GM18870 (cell line): ENCODE measurements around the gene SIRT6.
"Not testable (repeated sequence)": the region's sequence is repeated elsewhere in the genome, so short reads cannot be mapped to it uniquely, and the experiment has no call there.

Source experiments
- ATAC-seq: cut with Tn5 transposase; IDR thresholded peaks from one replicate; pipeline ENCODE4 v1.9.1; 2021; ENCODE audit warnings: moderate library complexity; ENCODE audit not compliant: unreplicated experiment

SIRT6 gene

DNA sequence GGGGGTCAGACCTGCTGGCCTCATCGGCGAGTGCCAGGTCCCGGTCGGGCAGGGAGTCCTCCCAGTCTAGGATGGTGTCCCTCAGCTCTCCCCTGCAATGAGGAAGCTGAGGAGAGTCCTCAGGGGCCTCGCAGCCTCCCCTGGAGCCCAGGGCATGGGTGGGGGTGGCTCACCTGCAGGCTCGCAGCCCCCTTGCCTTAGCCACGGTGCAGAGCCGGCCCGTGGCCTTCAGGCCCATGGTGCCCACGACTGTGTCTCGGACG lies 6.8 kb downstream of the SIRT6 start:
- no peak for ATAC-seq

DNA sequence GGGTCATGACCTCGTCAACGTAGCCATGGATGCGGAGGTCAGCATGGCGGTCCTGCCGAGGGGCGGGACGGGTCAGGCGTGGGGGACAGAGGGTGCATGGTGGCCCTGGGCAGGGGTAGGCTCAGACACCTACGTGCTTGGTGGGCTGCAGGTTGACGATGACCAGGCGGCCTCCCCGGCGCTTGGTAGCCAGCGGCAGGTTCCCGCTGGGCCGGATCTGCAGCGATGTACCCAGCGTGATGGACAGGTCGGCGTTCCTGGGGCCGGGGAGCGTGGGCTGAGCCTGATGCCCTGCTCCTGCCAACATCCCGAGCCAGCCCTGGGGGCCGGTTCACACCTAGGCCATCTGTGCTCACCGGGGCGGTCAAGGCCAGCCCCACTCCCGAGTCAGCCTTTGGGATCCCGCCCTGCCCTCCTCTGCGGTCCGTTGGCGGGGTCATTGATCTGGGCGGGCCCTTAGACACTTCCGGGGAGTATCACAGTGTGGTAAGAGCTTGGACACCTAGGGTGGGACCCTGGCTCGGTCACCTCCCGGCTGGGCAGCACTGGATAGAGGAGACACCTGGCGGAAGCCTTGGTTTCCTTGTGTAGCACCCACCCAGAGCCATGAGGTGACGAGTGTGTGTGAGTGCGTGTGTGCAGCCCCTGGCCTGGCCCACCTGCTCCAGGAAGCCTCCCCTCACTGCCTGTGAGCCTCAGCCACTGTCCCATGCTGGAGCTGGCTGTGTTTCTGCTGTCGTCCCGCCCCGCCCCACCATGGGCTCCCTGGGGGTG lies 7.3 kb downstream of the SIRT6 start:
- ATAC-seq: no peak

DNA sequence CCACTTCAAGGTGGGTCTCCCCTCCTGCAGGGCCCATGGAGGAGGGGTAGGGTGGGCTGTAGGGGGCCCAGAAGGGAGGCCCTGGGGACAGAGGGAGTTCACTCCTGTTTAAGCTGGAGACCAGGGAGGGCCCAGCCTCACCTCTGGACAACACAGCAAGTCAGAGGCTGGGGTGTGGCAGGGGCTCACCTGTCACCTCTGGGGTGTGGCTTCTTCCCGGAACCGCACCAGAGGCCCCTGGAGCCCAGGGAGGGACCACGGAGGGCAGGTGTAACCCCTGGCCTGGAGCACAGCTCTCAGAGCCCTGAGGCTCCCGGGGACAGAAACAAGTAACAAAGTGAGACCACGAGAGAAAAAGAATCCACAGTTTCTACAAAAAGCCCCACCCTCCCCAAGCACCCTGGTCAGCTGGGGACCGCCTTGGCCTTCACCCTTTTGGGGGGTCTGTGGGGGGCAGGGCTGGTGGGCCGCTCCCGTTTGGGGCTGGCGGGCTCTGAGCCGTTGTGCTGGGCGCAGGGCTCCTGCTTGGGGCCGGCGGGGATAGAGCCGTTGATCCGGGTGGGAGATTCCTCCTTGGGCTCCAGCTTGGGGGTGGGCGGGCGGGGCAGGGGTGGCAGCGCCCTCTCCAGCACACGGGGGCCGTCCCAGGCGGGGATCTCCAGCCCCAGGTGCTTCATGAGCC lies 8.0 kb downstream of the SIRT6 start:
- ATAC-seq: no peak

DNA sequence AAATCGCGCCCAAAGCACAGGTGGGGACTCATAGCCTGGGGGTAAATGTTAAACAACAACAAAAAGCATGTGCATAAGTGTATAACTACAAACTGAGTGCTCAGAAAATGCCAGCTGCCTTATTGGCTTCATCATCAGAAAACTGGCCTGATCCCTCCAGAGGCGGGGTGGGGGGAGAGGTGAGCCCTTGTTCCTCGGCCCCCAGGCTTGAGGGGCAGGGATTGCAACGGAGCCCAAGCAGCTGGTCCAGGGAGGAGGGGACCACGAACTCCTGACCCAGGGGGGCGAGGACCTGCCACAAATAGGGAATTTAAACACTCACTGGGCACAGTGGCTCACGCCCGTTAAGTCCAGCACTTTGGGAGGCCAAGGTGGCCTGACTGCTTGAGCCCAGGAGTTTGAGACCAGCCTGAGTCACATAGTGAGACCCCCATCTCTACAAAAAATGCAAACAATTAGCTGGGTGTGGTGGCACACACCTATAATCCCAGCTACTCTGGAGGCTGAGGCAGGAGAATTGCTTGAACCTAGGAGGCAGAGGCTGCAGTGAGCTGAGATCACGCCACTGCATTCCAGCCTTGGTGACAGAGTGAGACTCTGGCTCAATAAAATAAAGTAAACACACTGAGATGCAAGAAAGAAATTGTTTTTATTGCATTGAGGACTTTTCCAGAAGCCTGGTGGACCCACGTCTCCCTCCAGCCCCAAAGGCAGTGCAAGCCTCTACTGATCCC lies 8.7 kb downstream of the SIRT6 start:
- no peak for ATAC-seq

DNA sequence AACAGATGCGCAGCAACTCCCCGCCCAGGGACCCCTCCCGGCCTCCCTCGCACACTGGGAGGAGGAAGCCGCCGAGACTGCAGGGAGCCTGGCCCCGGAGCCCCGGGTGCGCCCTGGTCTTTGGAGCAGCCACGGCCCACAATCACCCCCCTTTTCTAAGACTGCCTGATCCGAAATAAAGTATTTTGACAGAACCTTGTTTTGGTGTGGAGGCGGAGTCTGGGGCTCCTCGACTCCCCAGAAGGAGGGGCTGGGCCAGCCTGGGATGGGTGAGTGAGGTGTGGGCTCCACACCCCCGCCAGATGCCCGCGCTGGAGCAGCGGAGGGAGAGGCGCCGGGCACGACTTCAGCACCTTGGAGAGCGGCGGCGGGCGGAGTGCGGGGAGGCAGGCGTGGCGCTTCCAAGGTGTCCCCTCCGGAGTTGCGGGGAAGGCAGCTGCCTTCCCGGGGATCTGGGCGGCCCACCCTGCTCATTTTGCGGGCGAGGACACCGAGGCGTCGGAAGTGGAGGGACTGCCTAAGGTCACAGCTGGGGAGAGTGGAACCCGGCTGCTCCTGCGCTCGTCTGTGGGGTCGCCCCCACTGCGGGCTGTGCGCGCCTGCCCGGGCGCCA lies 9.4 kb downstream of the SIRT6 start:
- no peak for ATAC-seq

DNA sequence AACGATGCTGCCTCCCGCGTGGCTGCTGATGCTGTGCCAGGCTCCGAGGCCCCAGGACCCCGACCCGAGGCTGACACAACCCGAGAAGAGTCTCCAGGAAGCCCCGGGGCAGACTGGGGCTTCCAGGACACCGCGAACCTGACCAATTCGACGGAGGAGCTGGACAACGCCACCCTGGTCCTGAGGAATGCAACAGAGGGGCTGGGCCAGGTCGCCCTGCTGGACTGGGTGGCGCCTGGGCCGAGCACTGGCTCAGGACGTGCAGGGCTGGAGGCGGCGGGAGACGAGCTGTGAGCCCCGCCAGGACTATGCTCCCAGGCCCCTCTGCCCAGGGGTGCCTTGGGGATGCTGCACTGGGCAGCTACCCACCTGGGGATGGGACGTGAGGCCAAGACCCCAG lies 10.7 kb downstream of the SIRT6 start:
- no peak for ATAC-seq

DNA sequence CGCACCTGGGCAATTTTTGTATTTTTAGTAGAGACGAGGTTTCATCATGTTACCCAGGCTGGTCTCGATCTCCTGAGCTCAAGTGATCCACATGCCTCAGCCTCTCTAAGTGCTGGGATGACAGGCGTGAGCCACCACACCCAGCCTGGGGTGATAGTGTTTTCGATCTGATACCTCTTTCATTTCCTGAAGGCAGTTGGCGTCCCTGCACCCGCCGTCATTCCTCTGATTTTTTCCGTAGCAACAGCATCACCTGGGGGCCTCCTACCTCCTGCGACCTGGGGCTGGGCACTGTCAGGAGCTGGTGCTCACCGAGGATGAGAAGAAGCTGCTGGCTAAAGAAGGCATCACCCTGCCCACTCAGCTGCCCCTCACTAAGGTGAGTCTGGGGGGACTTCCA lies 18.1 kb downstream of the SIRT6 start:
- ATAC-seq: no peak

DNA sequence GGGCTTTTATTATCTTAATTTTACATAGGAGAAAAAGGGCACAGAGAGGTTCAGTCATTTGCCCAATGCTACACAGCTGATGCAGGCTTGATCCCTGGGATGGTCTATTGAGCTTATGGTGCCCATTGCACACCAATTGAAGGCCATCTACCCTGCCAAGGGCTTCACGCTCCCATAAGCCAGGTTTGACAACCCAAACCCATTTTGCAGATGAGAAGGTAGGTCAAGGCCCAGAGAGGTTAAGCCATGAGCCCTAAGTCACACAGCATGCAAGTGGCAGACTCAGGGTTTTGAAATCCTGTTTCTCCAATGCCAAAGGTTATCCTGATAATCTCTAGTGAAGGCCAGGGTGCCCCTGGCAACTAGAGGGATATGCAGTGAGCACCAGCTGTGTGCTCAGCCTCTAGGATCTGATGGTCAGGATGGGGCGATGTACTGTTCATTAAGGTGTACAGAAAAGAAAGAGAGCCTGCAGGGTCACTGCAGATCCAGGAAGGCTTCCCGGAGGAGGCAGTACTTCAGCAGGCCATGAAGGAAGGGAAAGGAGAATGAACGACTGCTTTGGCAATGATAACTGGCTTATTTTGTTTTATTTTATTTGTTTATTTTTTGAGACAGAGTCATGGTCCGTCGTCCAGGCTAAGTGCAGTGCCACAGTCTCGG lies 20.8 kb downstream of the SIRT6 start:
- no peak for ATAC-seq

DNA sequence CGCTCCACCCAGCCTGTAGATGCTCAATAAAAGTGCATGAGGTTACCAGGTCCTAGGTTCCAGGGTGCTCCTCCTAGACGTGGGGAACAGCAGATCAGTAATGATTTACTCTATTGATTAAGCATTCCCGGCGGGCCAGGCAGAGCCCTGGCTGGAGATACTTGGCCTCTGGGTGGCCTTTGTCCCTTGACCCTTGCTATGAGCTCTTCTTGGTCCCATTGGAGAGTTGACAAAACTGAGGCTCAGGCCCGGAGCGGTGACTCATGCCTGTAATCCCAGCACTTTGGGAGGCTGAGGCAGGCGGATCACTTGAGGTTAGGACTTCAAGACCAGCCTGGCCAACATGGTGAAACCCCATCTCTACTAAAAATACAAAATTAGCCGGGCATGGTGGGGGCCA lies 24.4 kb downstream of the SIRT6 start:
- not testable (repeated sequence) for ATAC-seq

DNA sequence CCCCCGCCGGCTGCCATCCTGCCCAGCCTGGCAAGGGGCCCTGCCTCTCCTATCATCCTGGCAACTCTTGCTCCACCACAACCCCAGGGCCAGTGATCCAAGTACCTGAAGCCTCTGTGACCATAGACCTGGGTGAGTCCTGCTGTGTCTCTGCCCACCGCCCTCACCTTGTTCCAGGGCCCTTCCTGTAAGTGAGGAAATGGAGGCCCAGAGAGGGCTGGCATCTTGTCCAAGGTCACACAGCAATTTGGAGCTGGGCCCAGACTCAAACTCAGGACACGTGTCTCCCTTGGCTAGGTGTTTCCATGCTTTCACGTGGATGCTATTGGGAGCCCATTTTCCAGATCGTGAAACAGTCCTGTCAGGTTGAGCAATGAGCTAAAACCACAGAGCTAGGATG lies 25.2 kb downstream of the SIRT6 start:
- ATAC-seq: no peak

DNA sequence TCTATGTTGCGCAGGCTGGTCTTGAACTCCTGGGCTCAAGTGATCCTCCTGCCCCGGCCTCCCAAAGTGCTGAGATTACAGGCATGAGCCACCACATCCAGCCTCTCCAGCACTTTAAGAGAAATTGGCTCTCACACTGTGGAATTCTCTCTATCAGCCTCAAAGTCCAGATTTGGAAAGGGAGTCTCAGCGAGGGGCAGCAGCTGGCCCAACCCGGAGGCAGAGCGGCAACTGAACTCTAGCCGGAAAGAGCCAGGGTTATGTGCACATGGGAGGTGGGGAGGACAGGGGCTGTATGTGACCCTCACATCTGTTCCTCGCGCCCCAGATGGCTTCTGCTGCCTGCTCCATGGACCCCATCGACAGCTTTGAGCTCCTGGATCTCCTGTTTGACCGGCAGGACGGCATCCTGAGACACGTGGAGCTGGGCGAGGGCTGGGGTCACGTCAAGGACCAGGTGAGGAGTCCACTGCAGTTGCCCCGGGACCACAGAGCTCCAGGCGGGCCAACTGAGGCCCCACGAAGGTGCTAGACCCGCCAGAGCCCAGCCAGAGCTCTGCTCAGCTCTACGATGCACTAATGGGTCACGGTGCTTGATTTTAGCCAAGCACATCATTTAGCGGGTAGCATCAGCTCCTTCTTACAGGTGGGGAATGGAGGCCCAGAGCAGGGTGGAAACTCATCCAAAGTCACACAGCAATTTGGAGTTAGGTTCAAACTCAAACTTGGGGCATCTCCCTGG lies 27.6 kb downstream of the SIRT6 start:
- ATAC-seq: no peak

DNA sequence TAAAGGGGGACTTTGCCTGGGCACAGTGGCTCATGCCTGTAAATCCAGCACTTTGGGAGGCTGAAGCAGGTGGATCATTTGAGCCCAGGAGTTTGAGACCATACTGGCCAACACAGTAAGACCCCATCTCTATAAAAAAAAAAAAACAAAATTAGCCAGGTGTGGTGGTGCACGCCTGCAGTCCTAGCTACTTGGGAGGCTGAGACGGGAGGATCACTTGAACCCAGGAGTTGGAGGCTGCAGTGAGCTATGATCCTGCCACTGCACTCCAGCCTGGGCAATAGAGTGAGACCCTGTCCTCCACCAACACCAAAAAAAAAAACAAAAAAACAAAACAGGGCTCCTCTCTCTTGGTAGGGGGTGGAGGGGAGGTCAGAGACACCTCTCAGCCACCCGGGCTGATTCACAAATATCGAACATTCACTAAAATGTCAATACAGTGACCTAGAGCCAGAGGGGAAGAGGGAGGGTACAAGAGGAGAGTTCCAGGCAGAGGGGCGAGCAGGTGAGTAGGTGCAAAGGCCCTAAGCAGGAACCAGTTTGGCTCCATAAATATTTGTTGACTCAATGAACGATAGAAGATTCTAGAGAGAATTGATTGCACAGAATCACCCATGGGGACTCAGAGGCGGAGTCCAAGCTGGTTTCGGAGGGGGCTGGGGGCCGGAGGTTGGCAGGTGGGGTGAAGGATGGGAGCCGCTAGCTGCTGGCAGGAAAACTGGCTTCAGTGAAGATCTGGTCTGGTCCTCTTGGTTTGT lies 29.9 kb downstream of the SIRT6 start:
- no peak for ATAC-seq

DNA sequence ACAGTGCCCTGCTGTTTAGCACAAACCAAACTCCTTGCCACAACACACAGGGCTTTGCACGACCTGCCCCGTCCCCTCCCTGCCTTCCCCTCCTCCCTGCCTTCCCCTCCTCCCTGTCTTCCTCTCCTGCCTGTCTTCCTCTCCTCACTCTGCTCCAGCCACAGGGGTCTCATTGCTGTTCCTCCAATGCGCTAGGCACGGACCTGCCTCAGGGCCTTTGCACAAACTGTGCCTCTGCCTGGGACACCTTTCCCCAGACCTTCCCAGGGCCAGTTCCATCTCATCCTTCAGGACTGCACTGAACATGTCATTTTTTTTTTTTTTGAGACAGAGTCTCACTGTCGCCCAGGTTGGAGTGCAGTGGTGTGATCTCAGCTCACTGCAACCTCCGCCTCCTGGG lies 30.7 kb downstream of the SIRT6 start:
- ATAC-seq: no peak

DNA sequence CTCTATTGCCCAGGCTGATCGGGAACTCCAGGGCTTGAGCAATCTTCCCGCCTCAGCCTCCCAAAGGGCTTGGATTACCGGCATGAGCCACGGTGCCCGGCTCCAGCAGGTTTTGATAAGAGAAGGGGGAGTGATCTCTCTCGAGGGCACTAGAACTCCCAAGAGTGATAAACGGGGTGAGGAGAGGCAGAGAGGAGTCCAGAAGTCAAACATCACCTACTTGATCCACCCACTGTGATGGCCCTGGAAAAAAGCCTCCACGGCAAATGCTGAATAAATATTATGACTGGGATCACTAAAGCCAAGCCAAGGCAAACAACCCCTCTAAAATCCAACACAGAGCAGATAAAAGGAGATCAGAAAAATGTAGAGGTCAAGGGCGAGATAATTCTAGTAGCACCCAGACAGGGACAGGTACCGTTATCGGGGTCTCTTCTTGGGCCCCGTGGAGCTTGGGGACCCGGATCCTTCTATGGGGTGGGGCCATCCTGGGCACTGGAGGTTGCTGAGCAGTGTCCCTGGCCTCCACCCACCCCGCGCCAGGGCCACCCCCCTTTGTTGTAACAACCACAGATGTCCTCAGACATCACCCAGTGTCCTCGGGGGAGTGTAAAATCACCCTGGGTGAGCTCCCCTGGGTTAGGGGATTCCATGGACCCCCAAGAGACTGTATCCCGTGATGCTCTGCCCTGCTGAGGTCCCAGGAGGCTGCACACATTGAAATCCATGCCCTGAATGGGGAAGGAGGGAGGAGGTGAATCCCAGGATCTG lies 32.7 kb downstream of the SIRT6 start:
- no peak for ATAC-seq

DNA sequence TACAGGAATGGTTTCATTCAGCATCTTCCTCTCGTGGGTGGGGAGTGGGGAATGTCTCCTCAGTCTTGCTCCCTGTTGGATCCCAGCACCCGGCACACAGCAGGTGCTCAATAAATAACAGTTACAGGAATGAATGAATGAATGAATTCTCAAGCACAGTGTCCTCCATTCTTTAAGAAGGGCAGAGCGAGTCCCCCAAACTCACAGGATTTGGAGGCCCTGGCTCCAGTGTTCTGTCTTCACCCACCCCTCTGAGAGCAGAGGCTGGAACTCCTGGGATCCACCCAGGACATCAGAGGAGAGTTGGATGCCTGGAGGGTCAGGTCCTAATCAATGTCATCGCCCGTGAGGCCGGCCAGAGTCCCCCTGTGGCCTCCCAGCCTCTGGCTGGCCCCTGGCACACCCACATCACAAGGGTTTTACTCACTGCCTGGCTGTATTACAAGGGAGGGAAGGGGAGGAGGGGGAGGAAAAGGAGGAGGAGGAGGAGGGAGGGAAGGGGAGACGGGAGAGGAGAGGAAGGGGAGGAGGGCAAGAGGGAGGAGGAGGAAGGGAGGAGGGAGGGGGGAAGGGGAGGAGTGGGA lies 37.6 kb downstream of the SIRT6 start:
- ATAC-seq: no peak

DNA sequence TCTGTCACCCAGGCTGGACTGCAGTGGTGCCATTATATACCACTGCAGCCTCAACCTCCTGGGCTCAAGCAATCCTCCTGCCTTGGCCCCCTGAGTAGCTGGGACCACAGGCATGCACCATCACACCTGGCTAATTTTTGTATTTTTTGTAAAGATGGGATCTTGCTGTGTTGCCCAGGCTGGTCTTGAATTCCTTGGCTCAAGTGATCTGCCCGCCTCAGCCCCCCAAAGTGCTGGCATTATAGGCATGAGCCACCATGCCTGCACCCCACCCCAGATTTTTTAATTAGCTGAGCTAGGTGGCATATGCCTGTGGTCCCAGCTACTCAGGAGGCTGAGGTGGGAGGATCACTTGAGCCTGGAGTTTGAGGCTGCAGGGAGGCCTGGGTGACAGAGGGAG lies 39.4 kb downstream of the SIRT6 start:
- not testable (repeated sequence) for ATAC-seq

DNA sequence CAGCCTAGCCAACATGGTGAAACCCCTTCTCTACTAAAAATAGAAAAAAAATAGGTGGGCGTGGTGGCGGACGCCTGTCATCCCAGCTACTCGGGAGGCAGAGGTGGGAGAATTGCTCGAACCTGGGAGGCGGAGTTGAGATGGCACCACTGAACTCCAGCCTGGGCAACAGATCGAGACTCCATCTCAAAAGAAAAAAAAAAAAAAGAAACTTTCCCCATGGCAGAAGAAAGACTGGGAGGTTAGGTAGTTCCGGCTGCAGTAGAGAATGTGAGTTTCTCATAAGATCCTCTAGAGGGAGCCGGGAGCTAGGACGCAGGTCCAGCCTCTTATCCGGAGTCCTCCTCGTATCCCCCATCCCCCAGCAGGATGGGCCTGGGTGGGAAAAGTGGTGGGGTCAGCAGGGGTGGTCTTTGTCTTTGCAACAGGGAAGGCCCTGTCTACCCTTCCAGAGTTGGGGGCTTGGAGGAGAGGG lies 42.1 kb downstream of the SIRT6 start:
- ATAC-seq: no peak

DNA sequence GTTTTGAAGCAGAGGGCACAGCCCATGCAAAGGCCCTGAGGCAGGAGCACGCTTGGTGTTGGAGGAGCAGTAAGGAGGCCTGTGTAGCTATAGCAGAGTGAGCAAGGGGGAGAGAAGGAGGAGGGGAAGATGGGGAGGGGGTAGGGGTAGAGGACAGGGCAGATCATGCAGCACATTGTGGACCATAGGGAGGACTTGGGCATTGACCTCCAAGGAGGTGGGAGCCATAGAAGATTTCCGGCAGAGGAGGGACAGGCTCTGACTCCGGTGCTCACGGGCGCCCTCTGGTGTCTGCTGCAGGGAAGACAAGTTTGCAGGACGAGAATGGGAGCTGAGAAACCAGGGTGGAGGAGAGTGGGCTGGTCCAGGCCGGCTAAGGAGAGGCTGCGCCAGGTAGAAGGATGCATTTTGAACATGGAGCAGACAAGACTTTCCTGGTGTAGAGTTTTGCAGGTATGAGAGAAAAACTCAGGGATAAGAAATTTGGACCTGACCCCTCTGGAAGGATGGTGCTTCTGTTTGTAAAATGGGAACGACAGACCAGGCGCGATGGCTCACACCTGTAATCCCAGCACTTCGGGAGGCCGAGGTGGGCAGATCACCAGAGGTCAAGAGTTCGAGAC lies 42.6 kb downstream of the SIRT6 start:
- no peak for ATAC-seq
